K562 (cell line): Measurements from ENCODE around the gene NRM. TPM values are rescaled to one million over a fixed set of nuclear protein-coding genes. Genes with fewer than 3 reads are reported as not detected.
A peak's percentile ranks its signal among the peaks of the same experiment; 100 is the strongest.

Experiments used
- ATAC-seq: fragments of 200-7000 bp; cut with Tn5 transposase; 3 replicates; pipeline ENCODE4 v1.9.1; 2020; ENCODE audit warnings: moderate library complexity
- BruUV-seq: library from RNA; stranded (reverse); fragments of 400-500 nt; replicated peaks from 2 replicates; lab custom pipeline; 2021; lab: Mats Ljungman, UMichigan
- CTCF ChIA-PET: fragments of 300-600 bp; formaldehyde crosslinking; extraction: SDS; loops from one replicate; lab custom pipeline; 2021; ENCODE audit warnings: low intra/inter-chr PET ratio; lab: Yijun Ruan, JAX
- POLR2A ChIA-PET: fragments of 300-600, 350-650 bp; sonication (Branson Sonifier 250); formaldehyde crosslinking; extraction: SDS; loops from one replicate; lab custom pipeline; 2021; ENCODE audit warnings: antibody characterized with exemption, inconsistent platforms; lab: Yijun Ruan, JAX
- DNase-seq, 4 experiments: peaks; one replicate each; pipeline versions ENCODE4 v3.0.0 to v3.0.0-alpha.2; 2011 to 2018; ENCODE audit warnings: low spot score in 3 of 4, mixed read lengths in 3 of 4; ENCODE audit errors: extremely low read depth in 1 of 4
- FAIRE-seq: peaks from 2 replicates; lab custom pipeline; 2011; peaks lifted over from hg19 to GRCh38; lab: Jason Lieb, UNC
- H2AFZ ChIP-seq: 2 replicates; pipeline ENCODE4 v1.6.0; 2011; ENCODE audit warnings: low read depth, low read length, control low read depth, inconsistent platforms
- H3K27ac ChIP-seq: fragments of 200-600 bp; 3 replicates; pipeline ENCODE4 v1.8.0; 2011; ENCODE audit warnings: low read depth, mild to moderate bottlenecking, control low read depth, inconsistent platforms, low read length, moderate library complexity, mixed read lengths; ENCODE audit errors: extremely low read depth
- H3K27me3 ChIP-seq, 2 experiments: fragments of 300-600 bp in 1 of 2; 2 replicates in 1 of 2; 3 replicates in 1 of 2; pipeline versions ENCODE4 v1.6.0 to v1.8.0; 2011; ENCODE audit warnings: inconsistent platforms in 2 of 2, low read length in 2 of 2, mild to moderate bottlenecking in 1 of 2, mixed read lengths in 1 of 2, moderate library complexity in 1 of 2; ENCODE audit not compliant: control insufficient read depth in 2 of 2, insufficient read depth in 2 of 2
- H3K36me3 ChIP-seq: fragments of 300-600 bp; 3 replicates; pipeline ENCODE4 v1.8.0; 2011; ENCODE audit warnings: mild to moderate bottlenecking, low read length, inconsistent platforms; ENCODE audit not compliant: control insufficient read depth, insufficient read depth
- H3K4me1 ChIP-seq, 2 experiments: fragments of 200-600 bp in 1 of 2; replicated peaks in 1 of 2; 2 replicates in 1 of 2; 3 replicates in 1 of 2; pipeline versions ENCODE4 v1.5.1 to v1.8.0; 2011; ENCODE audit warnings: inconsistent platforms in 2 of 2, low read length in 2 of 2, mild to moderate bottlenecking in 1 of 2, mixed read lengths in 1 of 2, moderate library complexity in 1 of 2; ENCODE audit not compliant: control insufficient read depth in 2 of 2, insufficient read depth in 2 of 2
- H3K4me2 ChIP-seq: 2 replicates; pipeline ENCODE4 v1.6.1; 2011; ENCODE audit warnings: low read length, control low read depth, inconsistent platforms, mixed read lengths; ENCODE audit not compliant: insufficient read depth
- H3K4me3 ChIP-seq: fragments of 200-600 bp; sonication (generic), shearing (Covaris generic); 2 replicates; pipeline ENCODE4 v1.5.1; 2016; ENCODE audit warnings: control low read depth, inconsistent platforms
- H3K79me2 ChIP-seq: fragments of 200-600 bp; 3 replicates; pipeline ENCODE4 v1.8.0; 2011; ENCODE audit warnings: low read length, inconsistent platforms; ENCODE audit not compliant: control insufficient read depth, insufficient read depth
- H3K9ac ChIP-seq, 2 experiments: 2 replicates each; pipeline versions ENCODE4 v1.6.0 to v1.6.1; 2011; ENCODE audit warnings: low read depth in 2 of 2, low read length in 2 of 2, control low read depth in 1 of 2, inconsistent platforms in 1 of 2, mild to moderate bottlenecking in 1 of 2, mixed read lengths in 1 of 2; ENCODE audit not compliant: insufficient read depth in 1 of 2
- H3K9me1 ChIP-seq: one replicate; pipeline ENCODE4 v1.6.0; 2011; ENCODE audit warnings: inconsistent platforms, mild to moderate bottlenecking, low read length, moderate library complexity; ENCODE audit not compliant: control insufficient read depth, insufficient read depth
- H3K9me3 ChIP-seq: replicated peaks from 2 replicates; pipeline ENCODE4 v1.5.1; 2011; ENCODE audit warnings: low read depth, low read length, inconsistent platforms; ENCODE audit not compliant: control insufficient read depth, insufficient read depth
- H4K20me1 ChIP-seq: replicated peaks from 2 replicates; pipeline ENCODE4 v1.6.1; 2011; ENCODE audit warnings: low read length, inconsistent platforms, mixed read lengths; ENCODE audit not compliant: control insufficient read depth, insufficient read depth
- BACH1 ChIP-seq: fragments of 200-800 bp; sonication (Bioruptor generic); IDR thresholded peaks from 2 replicates; pipeline ENCODE4 v1.6.1; 2016; ENCODE audit warnings: missing genetic modification characterization, missing compliant biosample characterization
- C11orf30 ChIP-seq: fragments of 450-650 bp; IDR thresholded peaks from 2 replicates; pipeline ENCODE4 v1.6.1; 2016; ENCODE audit warnings: low read depth, mild to moderate bottlenecking
- HMGXB4 ChIP-seq: sonication (generic); formaldehyde crosslinking; IDR thresholded peaks from 2 replicates; pipeline ENCODE4 v1.8.1; 2023; ENCODE audit warnings: mild to moderate bottlenecking, missing genetic modification reagents
- MAFF ChIP-seq: IDR thresholded peaks from 2 replicates; pipeline ENCODE4 v1.6.1; 2012; ENCODE audit warnings: low read length, improper control_type of control experiment
- MAFG ChIP-seq: fragments of 450-650 bp; conservative IDR thresholded peaks from 2 replicates; pipeline ENCODE4 v1.6.1; 2016; ENCODE audit warnings: missing genetic modification characterization, missing compliant biosample characterization
- MAFK ChIP-seq: IDR thresholded peaks from 2 replicates; pipeline ENCODE4 v1.6.1; 2011; ENCODE audit warnings: low read length, improper control_type of control experiment
- ZBTB34 ChIP-seq: fragments of 250-450 bp; sonication (Bioruptor Pico); IDR thresholded peaks from 2 replicates; pipeline ENCODE4 v1.8.0; 2021; ENCODE audit warnings: mild to moderate bottlenecking, moderate library complexity
- ZNF316 ChIP-seq: fragments of 450-650 bp; IDR thresholded peaks from 2 replicates; pipeline ENCODE4 v1.6.1; 2016
- WGBS: fragments of 100-300 bp; shearing (Covaris generic); methylation state at CpG from one replicate; pipeline ENCODE4 v1.1.6; 2016; ENCODE audit warnings: low coverage, mixed read lengths; ENCODE audit not compliant: insufficient coverage; ENCODE audit errors: missing lambda C conversion rate; 5-methylcytosine and 5-hydroxymethylcytosine counted together
- in situ Hi-C: fragments of 300-500 bp; cut with MboI; formaldehyde crosslinking; loops from 4 replicates; pipeline ENCODE4 v1.15.0; 2018; ENCODE audit warnings: inconsistent platforms, mixed read lengths
- intact Hi-C: fragments of 100-400 bp; cut with micrococcal nuclease; formaldehyde crosslinking; loops from 2 replicates; pipeline ENCODE4 v1.14.2; 2022
- polyA plus RNA-seq, 8 experiments: library from polyadenylated mRNA; depleted of rRNA in 4 of 8; stranded (reverse) in 5 of 8; unstranded in 3 of 8; fragments of >200 nt; fragmentation: Nextera tagmentation in 2 of 8; fragmentation: Illumina TruSeq in 1 of 8; extraction: Ambion mirVana in 2 of 8; extraction: Trizol in 1 of 8; gene quantifications; 2 replicates each; pipeline versions ENCODE4 v1.2.1 to v1.2.3, GENCODE V29; 2011 to 2014; ENCODE audit warnings: inconsistent platforms in 1 of 8, missing spikeins in 1 of 8
- total RNA-seq, 7 experiments: library from RNA; depleted of rRNA in 6 of 7; stranded (reverse); fragments of >200 nt in 6 of 7; fragmentation: Illumina TruSeq in 2 of 7; extraction: Trizol in 2 of 7; gene quantifications; 2 replicates each; pipeline versions ENCODE4 v1.2.1 to v1.2.3, GENCODE V29; 2011 to 2021; ENCODE audit warnings: low replicate concordance in 1 of 7

The NRM gene
- total and polyA plus RNA-seq, 9 of the 15 experiments (the other 6 are each of a cell fraction or from before 2014, with no cell fraction given): 9.7 to 58.2 (median 18.1) TPM

- Histone ChIP-seq H3K4me1 (no peaks in the 10 kb centered on the region; a peak in 1 of 5 replicates), H4K20me1 (no peaks in the 10 kb centered on the region), H3K79me2 (no peaks in the 10 kb centered on the region), H3K4me3 (no peak overlapping the region), H3K9me1 (no peaks in the 10 kb centered on the region), H2AFZ (no peak overlapping the region), H3K36me3 (peaks cover 92% of the 10 kb centered on the region), H3K27ac (no peak overlapping the region), H3K27me3 (no peaks in the 10 kb centered on the region), H3K9ac (no peak overlapping the region), H3K9me3 (no peaks in the 10 kb centered on the region), H3K4me2 (no peak overlapping the region)
- POLR2A ChIA-PET: interaction anchor here (1.0 to 2.6 kb wide), 4 partner anchors 12 to 62 kb away, joined by 3 to 9 read pairs (median 4); partner anchors contain the start of genes MDC1 and NRM
- FAIRE-seq: no peak
- DNase-seq: no peak
- TF ChIP-seq ZBTB34 (CRISPR knock-in tag) (no peak), MAFK (peak; percentile 74), MAFF (peak; percentile 68), C11orf30 (peak; percentile 52), HMGXB4 (CRISPR knock-in tag) (no peak), BACH1 (tag) (no peak), MAFG (tag) (peak; percentile 56), ZNF316 (peak; percentile 74)
- in situ Hi-C loops (no loop called here), intact Hi-C loops (no loop called here)
- no peak for ATAC-seq
- WGBS: 90% methylated on average over 19 of the region's 19 CpGs
- BruUV-seq: no TSS peak
- CTCF ChIA-PET: no interaction called here
Observed at GRCh38 chr6:30654798-30655742, 35.7 kb downstream of the NRM start.
